Keratinocyte (primary cell): Measurements from ENCODE around the gene EPHB1. TPM values are rescaled to one million over a fixed set of nuclear protein-coding genes. Genes with fewer than 3 reads are reported as not detected.

ENCODE experiments used
- DNase-seq: peaks from one replicate; pipeline ENCODE4 v3.0.0-alpha.2; 2011; ENCODE audit warnings: low read depth, missing footprints, low spot score
- FAIRE-seq: peaks from 2 replicates; lab custom pipeline; 2011; peaks lifted over from hg19 to GRCh38; lab: Jason Lieb, UNC
- H2AFZ ChIP-seq: 2 replicates; pipeline ENCODE4 v1.6.0; 2012; ENCODE audit warnings: low read length, control low read depth, inconsistent platforms; ENCODE audit not compliant: control insufficient read depth
- H3K27ac ChIP-seq: 2 replicates; pipeline ENCODE4 v1.5.1; 2011; ENCODE audit warnings: low read length; ENCODE audit not compliant: control insufficient read depth, insufficient read depth
- H3K27me3 ChIP-seq: 3 replicates; pipeline ENCODE4 v1.6.0; 2011; ENCODE audit warnings: low read length; ENCODE audit not compliant: control insufficient read depth, insufficient read depth; ENCODE audit errors: extremely low read depth
- H3K36me3 ChIP-seq, 2 experiments: 2 replicates in 1 of 2; 3 replicates in 1 of 2; pipeline ENCODE4 v1.5.1; 2011; ENCODE audit warnings: low read length in 2 of 2, mild to moderate bottlenecking in 1 of 2; ENCODE audit not compliant: control insufficient read depth in 2 of 2, insufficient read depth in 2 of 2; ENCODE audit errors: extremely low read depth in 1 of 2
- H3K4me1 ChIP-seq: 3 replicates; pipeline ENCODE4 v1.5.1; 2011; ENCODE audit warnings: low read length; ENCODE audit not compliant: control insufficient read depth, insufficient read depth; ENCODE audit errors: extremely low read depth
- H3K4me2 ChIP-seq: 3 replicates; pipeline ENCODE4 v1.6.0; 2011; ENCODE audit warnings: low read depth, low read length; ENCODE audit not compliant: control insufficient read depth, insufficient read depth; ENCODE audit errors: extremely low read depth
- H3K4me3 ChIP-seq, 3 experiments: fragments of 200-600 bp in 1 of 3; sonication (generic) in 1 of 3; 2 replicates in 2 of 3; 3 replicates in 1 of 3; pipeline ENCODE4 v1.5.1; 2011 to 2016; ENCODE audit warnings: low read length in 3 of 3, mild to moderate bottlenecking in 3 of 3, control low read depth in 2 of 3, inconsistent platforms in 1 of 3, low read depth in 1 of 3, mixed read lengths in 1 of 3, mixed run types in 1 of 3, moderate library complexity in 1 of 3; ENCODE audit not compliant: control insufficient read depth in 2 of 3, insufficient read depth in 2 of 3; ENCODE audit errors: extremely low read depth in 1 of 3
- H3K79me2 ChIP-seq: 2 replicates; pipeline ENCODE4 v1.6.0; 2012; ENCODE audit warnings: low read length; ENCODE audit not compliant: control insufficient read depth, insufficient read depth
- H3K9ac ChIP-seq: 3 replicates; pipeline ENCODE4 v1.6.0; 2011; ENCODE audit warnings: low read length; ENCODE audit not compliant: control insufficient read depth, insufficient read depth; ENCODE audit errors: extremely low read depth
- H3K9me1 ChIP-seq: 3 replicates; pipeline ENCODE4 v1.6.0; 2011; ENCODE audit warnings: low read length; ENCODE audit not compliant: control insufficient read depth, insufficient read depth; ENCODE audit errors: extremely low read depth
- H3K9me3 ChIP-seq: 2 replicates; pipeline ENCODE4 v1.5.1; 2012; ENCODE audit warnings: low read depth, low read length; ENCODE audit not compliant: control insufficient read depth
- H4K20me1 ChIP-seq: 3 replicates; pipeline ENCODE4 v1.6.0; 2011; ENCODE audit warnings: low read length; ENCODE audit not compliant: control insufficient read depth, insufficient read depth; ENCODE audit errors: extremely low read depth
- CTCF ChIP-seq, 3 experiments: IDR thresholded peaks in 1 of 3; conservative IDR thresholded peaks in 1 of 3; optimal IDR thresholded peaks in 1 of 3; 2 replicates in 2 of 3; 3 replicates in 1 of 3; pipeline versions ENCODE3 to v1.5.1; 2011; ENCODE audit warnings: low read length in 3 of 3, mild to moderate bottlenecking in 3 of 3, moderate library complexity in 2 of 3, control low read depth in 1 of 3, inconsistent platforms in 1 of 3; ENCODE audit not compliant: insufficient read depth in 2 of 3; ENCODE audit errors: extremely low read depth in 1 of 3
- EZH2 ChIP-seq: IDR thresholded peaks from one replicate; pipeline ENCODE4 v1.6.1; 2012; ENCODE audit warnings: inconsistent platforms, mild to moderate bottlenecking, low read length, moderate library complexity
- dilution Hi-C: fragments of 300-500 bp; cut with MboI; formaldehyde crosslinking; loops from one replicate; pipeline ENCODE4 v1.7.0; 2020; ENCODE audit warnings: low sequenced_read_pairs; ENCODE audit not compliant: extremely low pct_ligation_motif_present
- polyA plus RNA-seq, 5 experiments: library from polyadenylated mRNA; depleted of rRNA in 3 of 5; stranded (reverse) in 3 of 5; stranded (forward) in 1 of 5; unstranded in 1 of 5; fragments of >200 nt; gene quantifications; 1 replicate in 1 of 5; 2 replicates in 3 of 5; 3 replicates in 1 of 5; pipeline versions ENCODE4 v1.2.1 to v1.2.3, GENCODE V29; 2011 to 2012; ENCODE audit warnings: missing spikeins in 2 of 5, low read depth in 1 of 5, low replicate concordance in 1 of 5

The EPHB1 gene
- polyA plus RNA-seq, 1 donor (not counting 4 experiments of a cell fraction or from before 2014, with no cell fraction given): 0.01 TPM

GRCh38 chr3:135033737-135034136 lies 238.7 kb downstream of the EPHB1 start:
- DNase-seq (no peak), FAIRE-seq (no peak)
- H3K27me3 ChIP-seq: no peaks in the 10 kb centered on the region
- H3K4me3 ChIP-seq: no peak overlapping the region
- H2AFZ ChIP-seq: no peak overlapping the region
- no peaks in the 10 kb centered on the region for H3K79me2 ChIP-seq
- no peaks in the 10 kb centered on the region for H3K4me1 ChIP-seq
- dilution Hi-C loops: no loop called here
- H3K9me1 ChIP-seq: no peaks in the 10 kb centered on the region
- H3K9ac ChIP-seq: no peak overlapping the region
- no peaks in the 10 kb centered on the region for H3K36me3 ChIP-seq
- H3K27ac ChIP-seq: no peak overlapping the region
- TF ChIP-seq EZH2: no peak
- no peak for TF ChIP-seq CTCF (optimal IDR thresholded peaks at IDR 0.05 in 1 of 3, IDR thresholded peaks at IDR 0.05 in 1 of 3, conservative IDR thresholded peaks at IDR 0.05 in 1 of 3; ENCODE audit: extremely low read depth in 1 of 3, insufficient read depth in 2 of 3, low read length in 3 of 3)
- H4K20me1 ChIP-seq: no peaks in the 10 kb centered on the region
- H3K9me3 ChIP-seq: no peaks in the 10 kb centered on the region
- no peak overlapping the region for H3K4me2 ChIP-seq

- dilution Hi-C loops: no loop called here
- FAIRE-seq: no peak
These were observed 239.3 kb downstream of the EPHB1 start for GRCh38 chr3:135034291-135034768.

More at GRCh38 chr3:135034291-135034768, 239.3 kb downstream of the EPHB1 start:
- no peaks in the 10 kb centered on the region for H3K27me3 ChIP-seq
- H3K4me1 ChIP-seq: no peaks in the 10 kb centered on the region
- H3K9me1 ChIP-seq: no peaks in the 10 kb centered on the region
- H3K9ac ChIP-seq: no peak overlapping the region
- no peak overlapping the region for H3K4me2 ChIP-seq
- no peak for TF ChIP-seq CTCF (optimal IDR thresholded peaks at IDR 0.05 in 1 of 3, IDR thresholded peaks at IDR 0.05 in 1 of 3, conservative IDR thresholded peaks at IDR 0.05 in 1 of 3; ENCODE audit: extremely low read depth in 1 of 3, insufficient read depth in 2 of 3, low read length in 3 of 3)
- TF ChIP-seq EZH2: no peak
- no peak overlapping the region for H3K4me3 ChIP-seq
- H3K79me2 ChIP-seq: no peaks in the 10 kb centered on the region
- H4K20me1 ChIP-seq: no peaks in the 10 kb centered on the region
- no peak for DNase-seq
- H2AFZ ChIP-seq: no peak overlapping the region
- H3K36me3 ChIP-seq: no peaks in the 10 kb centered on the region
- H3K9me3 ChIP-seq: no peaks in the 10 kb centered on the region
- no peak overlapping the region for H3K27ac ChIP-seq
